OCI-LY3 (cell line): ENCODE results near the gene YPEL3.

ENCODE experiments used
- H2AFZ ChIP-seq: fragments of 200-600, 300-600 bp; shearing (Covaris generic); 2 replicates; pipeline ENCODE4 v1.6.0; 2014; ENCODE audit warnings: antibody characterized with exemption, low read depth, low read length
- H3K27ac ChIP-seq: fragments of 200-600, 300-600 bp; sonication (generic); 2 replicates; pipeline ENCODE4 v1.5.1; 2014; ENCODE audit warnings: mild to moderate bottlenecking, low read length, moderate library complexity, mixed read lengths
- H3K27me3 ChIP-seq: fragments of 200-600, 300-600 bp; sonication (generic); 2 replicates; pipeline ENCODE4 v1.6.1; 2014; ENCODE audit warnings: low read depth, low read length, mixed read lengths
- H3K36me3 ChIP-seq: fragments of 200-600, 300-600 bp; sonication (generic); replicated peaks from 2 replicates; pipeline ENCODE3; 2014; ENCODE audit warnings: low read depth, low read length, mixed read lengths
- H3K4me1 ChIP-seq: fragments of 300-600, 200-600 bp; sonication (generic); 2 replicates; pipeline ENCODE4 v1.6.1; 2014; ENCODE audit warnings: low read length, mixed read lengths
- H3K4me2 ChIP-seq: fragments of 200-600, 300-600 bp; sonication (generic); 2 replicates; pipeline ENCODE4 v1.6.1; 2014; ENCODE audit warnings: low read length, mixed read lengths
- H3K4me3 ChIP-seq: fragments of 300-600, 200-600 bp; sonication (generic); 2 replicates; pipeline ENCODE4 v1.5.1; 2014; ENCODE audit warnings: antibody characterized with exemption, mild to moderate bottlenecking, low read length, moderate library complexity
- H3K79me2 ChIP-seq: fragments of 300-600, 200-600 bp; shearing (Covaris generic); 2 replicates; pipeline ENCODE4 v1.6.1; 2014; ENCODE audit warnings: mild to moderate bottlenecking, low read length, mixed read lengths
- H3K9ac ChIP-seq: fragments of 300-600, 200-600 bp; shearing (Covaris generic); 2 replicates; pipeline ENCODE4 v1.6.0; 2014; ENCODE audit warnings: mild to moderate bottlenecking, low read length, moderate library complexity
- H3K9me3 ChIP-seq: fragments of 200-600, 300-600 bp; shearing (Covaris generic); 2 replicates; pipeline ENCODE4 v1.6.1; 2014; ENCODE audit warnings: low read length, mixed read lengths; ENCODE audit not compliant: insufficient read depth
- H4K20me1 ChIP-seq: fragments of 200-600, 300-600 bp; sonication (generic); 2 replicates; pipeline ENCODE4 v1.6.1; 2016; ENCODE audit warnings: low read length, mixed read lengths; ENCODE audit not compliant: insufficient read depth
- EZH2phosphoT487 ChIP-seq: fragments of 200-600 bp; shearing (Covaris generic); IDR thresholded peaks from 2 replicates; pipeline ENCODE4 v1.6.1; 2018; ENCODE audit warnings: antibody characterized with exemption, mixed run types, low read depth
- TF ChIP-seq, protein P1 (sequence below): fragments of 200-600, 300-600 bp; sonication (generic); IDR thresholded peaks from 2 replicates; pipeline ENCODE4 v1.5.1; 2014; ENCODE audit warnings: antibody characterized with exemption, low read length, low read depth

Gene YPEL3

DNA sequence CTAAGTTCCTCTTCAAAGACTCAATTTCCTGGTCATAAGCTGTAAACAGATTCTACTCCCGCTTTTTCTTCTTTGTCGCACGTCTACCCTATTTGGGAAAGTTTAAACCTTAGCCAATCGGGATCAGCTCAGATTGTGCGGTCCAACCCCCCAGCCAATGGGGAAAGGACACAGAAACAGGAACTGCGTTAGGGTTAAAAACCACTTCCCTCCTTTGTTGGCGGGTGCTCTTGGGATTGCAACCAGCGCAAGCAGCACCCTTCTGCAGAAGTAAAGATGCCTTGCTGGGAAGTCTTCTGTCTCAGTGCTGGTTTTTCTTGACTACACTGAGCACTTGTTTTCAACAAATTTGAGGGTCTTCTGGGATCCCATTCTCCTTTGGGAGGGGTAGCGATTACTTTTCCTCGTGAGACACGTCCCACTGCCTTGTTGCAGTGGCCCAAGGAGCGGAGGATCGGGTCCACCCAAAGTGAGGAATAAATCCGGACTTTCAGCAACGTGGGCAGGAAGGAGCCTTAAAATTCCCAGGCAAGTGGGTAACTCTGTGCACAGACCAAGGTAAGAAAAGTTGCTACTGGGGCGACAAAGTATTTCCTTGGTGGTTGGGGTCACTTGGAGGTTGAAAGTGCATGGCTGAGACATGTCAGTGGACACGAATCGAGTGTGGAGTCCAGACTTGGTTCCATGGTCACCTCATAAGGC is 1.0 kb upstream of the YPEL3 start:
- Histone ChIP-seq H4K20me1 (no peaks in the 10 kb centered on the region), H3K9ac (no peak overlapping the region), H3K9me3 (peaks cover 11% of the 10 kb centered on the region; the same call in 1 of the 2 replicates), H3K4me3 (no peak overlapping the region), H3K4me1 (peaks cover 7% of the 10 kb centered on the region), H3K4me2 (no peak overlapping the region), H3K27me3 (no peaks in the 10 kb centered on the region), H2AFZ (no peak overlapping the region), H3K79me2 (no peaks in the 10 kb centered on the region), H3K36me3 (peaks cover 4% of the 10 kb centered on the region), H3K27ac (no peak overlapping the region)
- TF ChIP-seq, protein P1, sequence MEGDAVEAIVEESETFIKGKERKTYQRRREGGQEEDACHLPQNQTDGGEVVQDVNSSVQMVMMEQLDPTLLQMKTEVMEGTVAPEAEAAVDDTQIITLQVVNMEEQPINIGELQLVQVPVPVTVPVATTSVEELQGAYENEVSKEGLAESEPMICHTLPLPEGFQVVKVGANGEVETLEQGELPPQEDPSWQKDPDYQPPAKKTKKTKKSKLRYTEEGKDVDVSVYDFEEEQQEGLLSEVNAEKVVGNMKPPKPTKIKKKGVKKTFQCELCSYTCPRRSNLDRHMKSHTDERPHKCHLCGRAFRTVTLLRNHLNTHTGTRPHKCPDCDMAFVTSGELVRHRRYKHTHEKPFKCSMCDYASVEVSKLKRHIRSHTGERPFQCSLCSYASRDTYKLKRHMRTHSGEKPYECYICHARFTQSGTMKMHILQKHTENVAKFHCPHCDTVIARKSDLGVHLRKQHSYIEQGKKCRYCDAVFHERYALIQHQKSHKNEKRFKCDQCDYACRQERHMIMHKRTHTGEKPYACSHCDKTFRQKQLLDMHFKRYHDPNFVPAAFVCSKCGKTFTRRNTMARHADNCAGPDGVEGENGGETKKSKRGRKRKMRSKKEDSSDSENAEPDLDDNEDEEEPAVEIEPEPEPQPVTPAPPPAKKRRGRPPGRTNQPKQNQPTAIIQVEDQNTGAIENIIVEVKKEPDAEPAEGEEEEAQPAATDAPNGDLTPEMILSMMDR = no peak
- no peak for TF ChIP-seq EZH2phosphoT487

DNA sequence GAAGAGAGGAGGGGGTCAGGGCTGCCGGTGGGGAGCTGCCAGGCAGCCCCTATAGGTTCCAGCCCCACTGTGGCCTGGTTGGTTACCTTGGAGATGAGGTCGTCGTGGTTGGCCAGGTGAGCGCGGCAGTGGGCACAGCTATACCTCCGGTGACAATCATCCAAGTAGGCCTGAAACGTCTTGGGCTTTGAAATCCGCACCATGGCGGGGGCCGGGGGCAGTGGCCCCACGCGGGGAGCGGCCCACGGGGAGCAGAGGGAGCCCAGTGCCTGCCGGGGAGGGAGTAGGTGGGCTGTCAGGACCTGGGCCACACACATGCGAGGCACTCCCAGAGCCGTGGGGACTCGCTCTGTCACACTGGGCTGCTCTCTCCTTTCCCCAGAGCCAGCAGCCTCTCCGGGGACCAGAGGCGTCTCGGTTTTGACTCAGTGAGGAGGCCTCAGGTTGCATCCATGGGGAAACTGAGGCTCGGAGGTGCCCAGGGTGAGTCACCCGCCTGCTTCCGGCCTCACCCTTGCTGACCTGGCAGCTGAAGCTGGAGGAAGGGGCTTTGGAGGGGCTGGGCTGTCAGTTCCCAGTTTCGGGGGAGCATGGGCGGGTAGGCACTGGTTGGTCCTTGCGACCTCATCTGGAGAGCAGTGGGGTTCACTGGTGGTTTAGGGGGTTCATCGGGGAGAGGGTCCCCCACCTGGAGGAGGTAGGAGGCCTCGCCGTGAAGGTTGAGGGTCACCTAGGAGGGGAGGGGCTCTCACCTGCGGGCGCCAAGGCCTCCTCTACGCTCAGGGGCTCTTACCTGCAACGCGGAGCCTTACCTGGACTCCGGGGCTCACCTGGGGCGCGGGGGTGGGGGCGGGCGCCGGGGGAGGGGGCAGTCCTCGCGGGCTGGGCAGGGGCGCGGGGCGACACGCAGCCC is 591 bp downstream of the YPEL3 start:
- H3K27ac ChIP-seq = no peak overlapping the region
- H3K4me2 ChIP-seq = no peak overlapping the region
- peaks cover 4% of the 10 kb centered on the region for H3K36me3 ChIP-seq
- no peak overlapping the region for H3K9ac ChIP-seq
- no peaks in the 10 kb centered on the region for H4K20me1 ChIP-seq
- peaks cover 11% of the 10 kb centered on the region; the same call in 1 of the 2 replicates for H3K9me3 ChIP-seq
- no peaks in the 10 kb centered on the region for H3K79me2 ChIP-seq
- TF ChIP-seq, protein P1 = no peak
- no peak for TF ChIP-seq EZH2phosphoT487
- no peak overlapping the region for H3K4me3 ChIP-seq
- H2AFZ ChIP-seq = no peak overlapping the region
- H3K27me3 ChIP-seq = no peaks in the 10 kb centered on the region
- peaks cover 7% of the 10 kb centered on the region for H3K4me1 ChIP-seq

DNA sequence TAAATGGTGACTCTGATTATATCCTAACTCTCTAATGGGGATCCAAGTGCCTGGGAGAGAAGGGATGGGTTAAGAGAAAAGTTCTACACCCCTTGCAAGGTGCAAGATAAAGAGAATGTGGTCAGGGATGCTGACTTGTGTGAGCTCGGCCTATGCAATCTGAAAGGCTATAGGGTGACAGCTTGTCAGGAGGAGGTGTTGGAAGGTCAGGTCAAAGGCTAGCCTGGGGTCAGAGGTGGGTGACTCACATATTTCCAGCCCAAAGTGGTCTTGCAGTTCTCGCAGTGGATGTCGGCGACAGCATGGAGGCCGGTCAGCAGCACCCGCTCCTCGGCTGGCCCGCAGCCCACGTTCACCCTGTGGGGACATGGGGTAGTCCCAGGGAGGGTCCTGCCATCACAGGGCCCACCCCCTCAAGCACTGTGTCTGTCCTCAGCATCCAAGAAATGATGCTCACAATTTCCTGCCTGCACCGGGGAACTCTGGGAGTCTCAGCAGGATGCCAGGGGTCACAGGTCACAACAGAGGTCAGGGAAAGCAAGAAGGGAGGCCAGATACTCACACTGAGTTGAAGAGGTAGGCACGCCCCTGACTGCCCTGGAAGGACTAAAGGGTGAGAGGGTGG is 1.4 kb downstream of the YPEL3 start:
- H4K20me1 ChIP-seq = no peaks in the 10 kb centered on the region
- peaks cover 11% of the 10 kb centered on the region; the same call in 1 of the 2 replicates for H3K9me3 ChIP-seq
- no peak for TF ChIP-seq EZH2phosphoT487
- TF ChIP-seq, protein P1 = no peak
- peaks cover 4% of the 10 kb centered on the region for H3K36me3 ChIP-seq
- H3K4me3 ChIP-seq = no peak overlapping the region
- no peaks in the 10 kb centered on the region for H3K27me3 ChIP-seq
- no peak overlapping the region for H3K27ac ChIP-seq
- no peak overlapping the region for H2AFZ ChIP-seq
- no peaks in the 10 kb centered on the region for H3K79me2 ChIP-seq
- peaks cover 7% of the 10 kb centered on the region for H3K4me1 ChIP-seq
- H3K4me2 ChIP-seq = no peak overlapping the region
- no peak overlapping the region for H3K9ac ChIP-seq
